GM21390 (cell line): ENCODE measurements around the gene PTPRU.
"Not testable (repeated sequence)": the region's sequence is repeated elsewhere in the genome, so short reads cannot be mapped to it uniquely, and the experiment has no call there.

ENCODE experiments used
- ATAC-seq: cut with Tn5 transposase; IDR thresholded peaks from one replicate; pipeline ENCODE4 v1.9.1; 2021; ENCODE audit not compliant: unreplicated experiment

The PTPRU gene

DNA sequence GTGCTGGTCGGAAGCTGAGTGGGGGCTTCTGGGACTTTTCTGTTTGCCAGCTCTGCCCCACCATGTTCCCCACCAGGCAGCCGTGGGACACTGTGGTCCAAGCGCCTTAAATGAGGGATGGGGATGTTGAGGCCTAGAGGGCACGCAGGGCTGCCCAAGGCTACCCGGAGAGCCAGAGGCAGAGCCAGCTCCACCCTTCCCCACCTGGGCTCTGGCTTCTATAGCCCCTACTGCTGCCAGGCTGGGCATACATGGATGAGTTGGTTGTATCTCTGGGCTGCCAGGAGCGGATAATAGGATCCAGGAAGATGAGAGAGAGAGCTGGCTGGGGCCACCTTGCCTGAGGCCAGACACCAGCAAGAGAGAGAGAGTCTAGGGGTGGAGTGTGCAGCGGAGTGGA is 49.4 kb downstream of the PTPRU start:
- no peak for ATAC-seq

DNA sequence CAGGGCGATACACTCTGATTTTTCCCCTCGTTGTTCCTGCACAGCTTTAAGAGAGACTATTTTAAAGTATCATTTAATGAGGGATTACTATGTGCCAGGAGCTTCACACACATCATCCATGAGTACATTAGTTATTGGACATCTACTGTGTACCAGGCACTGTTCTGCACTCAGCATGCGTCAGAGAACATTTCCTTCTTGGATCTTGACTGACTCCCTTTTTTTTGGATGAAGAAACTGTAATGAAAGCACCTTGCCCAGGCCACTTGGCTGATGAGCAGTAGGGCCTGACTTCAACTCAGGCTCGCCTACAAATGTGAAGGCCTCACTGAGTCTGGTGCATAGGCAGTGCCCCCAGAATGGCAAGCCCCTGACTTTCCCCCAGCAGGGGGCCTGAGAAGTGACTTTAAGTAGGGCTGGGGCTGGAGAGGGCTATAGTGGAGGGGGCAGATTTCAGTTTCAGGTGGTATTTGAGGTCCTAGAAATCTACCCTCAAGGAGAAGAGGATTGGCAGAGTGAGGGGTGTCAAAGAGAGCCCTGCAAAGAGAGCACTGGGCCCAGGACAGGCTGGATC is 50.0 kb downstream of the PTPRU start:
- no peak for ATAC-seq

DNA sequence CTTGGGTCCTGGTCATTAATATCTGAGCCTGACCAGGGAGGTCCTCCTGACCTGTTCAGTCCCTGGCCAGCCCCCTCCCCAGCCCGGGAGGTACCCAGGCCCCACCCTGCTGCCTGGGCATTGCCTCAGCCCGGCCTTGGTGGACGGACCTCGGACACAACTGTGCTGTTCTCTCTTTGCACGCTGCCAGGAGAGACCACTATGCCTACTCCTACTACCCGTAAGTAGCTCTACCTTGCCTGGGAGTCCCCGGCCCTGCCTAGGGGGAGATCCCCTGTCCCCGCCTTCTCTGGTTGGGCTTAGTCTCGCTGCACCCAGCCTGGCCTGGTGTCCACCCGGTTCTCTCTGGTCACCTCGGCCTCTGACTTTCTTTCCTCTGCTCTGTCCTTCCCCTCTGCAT is 53.2 kb downstream of the PTPRU start:
- ATAC-seq, result no peak

DNA sequence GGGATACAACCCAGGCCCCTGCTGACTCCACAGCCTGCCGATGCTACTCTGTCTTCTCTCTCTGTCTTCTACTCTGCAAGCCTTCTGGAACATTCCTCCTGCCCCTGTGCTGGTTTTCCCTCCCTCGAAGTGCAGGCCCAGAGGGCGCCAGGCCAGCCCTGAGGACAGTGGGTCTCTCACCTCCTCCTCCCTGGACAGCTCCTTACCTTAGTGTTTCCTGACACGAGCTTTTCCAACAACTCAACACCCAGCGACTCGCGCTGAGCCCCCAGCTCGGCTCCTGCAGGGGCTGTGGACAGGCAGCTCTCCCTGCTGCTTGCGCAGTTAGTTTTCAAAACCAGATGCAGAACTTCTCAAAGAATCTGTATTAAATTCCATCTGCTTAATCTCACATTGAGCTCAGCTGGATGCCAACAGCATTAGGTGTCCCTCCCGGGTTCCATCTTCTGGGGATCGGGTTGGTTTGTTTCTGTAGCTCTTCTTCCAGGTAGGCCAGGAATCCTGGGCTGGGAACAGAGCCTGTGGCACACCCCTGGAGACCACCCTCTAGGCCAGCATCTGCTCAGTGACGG is 54.2 kb downstream of the PTPRU start:
- ATAC-seq, result no peak

DNA sequence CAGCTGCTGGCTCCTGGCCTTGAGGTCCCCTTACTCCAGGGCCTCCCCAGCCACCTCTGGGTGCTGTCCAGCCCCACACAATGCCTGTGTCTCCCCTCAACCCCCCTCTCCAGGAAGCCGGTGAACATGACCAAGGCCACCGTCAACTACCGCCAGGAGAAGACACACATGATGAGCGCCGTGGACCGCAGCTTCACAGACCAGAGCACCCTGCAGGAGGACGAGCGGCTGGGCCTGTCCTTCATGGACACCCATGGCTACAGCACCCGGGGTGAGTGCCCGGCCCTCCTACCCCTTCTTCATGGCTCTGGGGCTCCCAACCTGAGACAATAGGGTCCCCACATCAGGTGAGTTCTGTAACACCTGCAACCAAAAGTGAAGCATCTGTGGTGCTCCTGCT is 55.4 kb downstream of the PTPRU start:
- ATAC-seq, result no peak

DNA sequence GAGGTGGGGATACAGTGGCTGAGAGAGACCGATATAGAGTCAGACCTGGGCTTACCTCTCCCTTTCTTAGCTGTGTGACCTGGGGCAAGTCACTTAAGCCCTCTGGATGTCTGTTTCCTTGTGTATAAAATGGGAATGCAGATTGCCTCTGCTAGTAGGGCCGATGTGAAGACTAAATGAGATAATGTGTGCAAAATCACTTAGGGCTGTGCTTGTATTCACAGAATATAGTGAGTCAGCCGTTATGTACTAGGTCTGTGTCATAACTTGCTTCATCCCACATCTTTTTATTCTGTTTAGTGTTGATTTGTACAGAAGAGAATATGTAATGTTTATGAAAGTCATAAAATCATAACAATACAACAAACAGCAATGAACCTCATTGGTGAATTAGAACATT is 56.0 kb downstream of the PTPRU start:
- ATAC-seq, result no peak

DNA sequence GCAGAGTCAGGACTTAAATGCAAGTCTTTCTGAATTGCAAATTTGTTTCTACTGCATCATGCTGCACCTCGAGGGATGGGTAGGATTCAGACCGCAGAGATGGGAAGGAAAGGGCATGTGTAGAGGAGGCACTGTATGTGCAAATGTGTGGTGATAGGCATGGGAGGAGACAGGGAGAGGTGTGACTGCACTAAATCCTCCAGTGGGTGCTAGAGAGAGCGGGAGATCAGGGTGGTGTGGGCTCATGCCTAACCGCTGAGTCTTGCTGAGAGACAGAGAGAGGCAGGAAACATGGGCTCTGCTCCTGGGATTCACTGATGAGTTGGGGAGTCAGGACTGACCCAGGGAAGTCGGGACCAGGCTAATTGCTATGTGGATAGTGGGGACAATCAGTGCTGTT is 61.1 kb downstream of the PTPRU start:
- no peak for ATAC-seq

DNA sequence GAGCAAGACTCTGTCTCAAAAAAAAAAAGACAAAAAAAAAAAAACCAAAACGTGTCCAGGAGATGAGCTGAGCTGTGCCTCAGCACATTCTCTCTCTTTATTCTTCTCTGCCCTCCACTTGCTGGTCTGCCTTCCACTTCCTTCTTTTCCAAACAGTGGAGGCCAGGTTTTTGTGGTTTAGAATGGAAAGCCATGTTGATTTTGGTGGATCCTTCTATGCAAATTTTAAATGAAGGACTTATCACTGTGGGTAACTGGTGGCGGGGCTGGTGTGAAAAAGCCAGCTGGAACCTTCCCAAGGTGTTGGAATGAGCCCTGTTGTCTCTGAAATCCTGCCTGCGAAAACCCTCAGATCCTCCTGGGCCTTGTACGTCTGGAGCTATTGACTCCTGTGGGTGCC is 61.9 kb downstream of the PTPRU start:
- ATAC-seq, result no peak

DNA sequence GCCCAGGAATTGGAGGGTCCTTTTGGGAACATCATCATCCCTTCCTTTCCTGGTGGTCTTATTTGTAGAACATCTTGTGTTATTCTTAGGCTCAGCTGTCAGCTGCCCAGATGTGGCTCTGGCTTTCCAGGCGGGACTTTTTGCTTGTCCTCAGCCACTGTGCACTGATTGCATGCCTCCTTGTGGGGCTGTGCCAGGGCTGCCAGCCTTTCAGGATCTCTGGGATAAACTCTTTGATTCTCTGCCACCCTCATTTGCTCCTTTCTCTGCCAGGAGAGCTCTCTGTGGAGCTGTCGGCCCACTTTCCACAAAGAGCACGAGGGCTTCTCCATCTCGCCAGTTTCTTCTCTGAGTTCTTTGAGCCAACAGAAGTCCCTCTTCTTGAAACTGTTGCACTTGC is 63.1 kb downstream of the PTPRU start:
- no peak for ATAC-seq

DNA sequence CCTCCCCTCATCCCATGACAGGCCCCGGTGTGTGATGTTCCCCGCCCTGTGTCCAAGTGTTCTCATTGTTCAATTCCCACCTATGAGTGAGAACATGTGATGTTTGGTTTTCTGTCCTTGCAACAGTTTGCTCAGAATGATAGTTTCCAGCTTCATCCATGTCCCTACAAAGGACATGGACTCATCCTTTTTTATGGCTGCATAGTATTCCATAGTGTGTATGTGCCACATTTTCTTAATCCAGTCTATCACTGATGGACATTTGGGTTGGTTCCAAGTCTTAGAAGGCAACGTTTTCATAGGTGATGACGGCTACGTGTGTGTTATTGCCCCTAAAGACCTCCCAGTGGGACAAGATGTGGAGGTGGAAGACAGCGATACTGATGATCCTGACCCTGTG is 65.4 kb downstream of the PTPRU start:
- ATAC-seq, result not testable (repeated sequence)

DNA sequence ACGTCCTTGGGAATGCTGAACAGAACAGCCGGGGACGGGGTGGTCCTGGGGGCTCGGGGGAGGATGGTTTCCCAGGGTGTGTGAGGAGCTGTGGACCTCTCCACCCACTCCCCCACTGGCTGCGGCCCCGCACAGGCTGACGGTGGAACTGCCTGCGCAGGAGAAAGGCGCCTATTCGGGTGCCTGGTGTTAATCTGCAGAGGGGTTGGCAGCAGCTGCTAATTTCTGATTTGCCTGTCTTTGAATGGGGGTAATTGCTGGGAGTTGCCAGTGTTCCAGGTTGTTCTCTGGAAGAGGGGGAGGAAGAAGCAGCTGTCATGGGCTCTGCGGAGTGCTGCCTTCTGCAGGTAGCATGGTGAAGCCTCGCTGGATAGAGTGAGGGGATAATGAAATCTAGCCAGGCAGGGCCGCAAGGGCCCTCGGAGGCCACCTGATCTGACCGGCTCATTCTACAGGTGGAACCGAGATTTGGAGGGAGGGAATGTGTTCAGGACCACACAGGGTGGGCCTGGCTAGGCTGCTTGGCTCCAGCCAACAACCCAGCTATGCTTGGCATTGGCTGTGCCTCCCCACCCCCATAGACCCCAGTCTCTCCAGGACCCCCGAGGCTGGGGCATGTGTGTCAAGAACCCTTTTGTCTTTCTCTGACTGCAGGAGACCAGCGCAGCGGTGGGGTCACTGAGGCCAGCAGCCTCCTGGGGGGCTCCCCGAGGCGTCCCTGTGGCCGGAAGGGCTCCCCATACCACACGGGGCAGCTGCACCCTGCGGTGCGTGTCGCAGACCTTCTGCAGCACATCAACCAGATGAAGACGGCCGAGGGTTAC is 67.1 kb downstream of the PTPRU start:
- ATAC-seq, result no peak

DNA sequence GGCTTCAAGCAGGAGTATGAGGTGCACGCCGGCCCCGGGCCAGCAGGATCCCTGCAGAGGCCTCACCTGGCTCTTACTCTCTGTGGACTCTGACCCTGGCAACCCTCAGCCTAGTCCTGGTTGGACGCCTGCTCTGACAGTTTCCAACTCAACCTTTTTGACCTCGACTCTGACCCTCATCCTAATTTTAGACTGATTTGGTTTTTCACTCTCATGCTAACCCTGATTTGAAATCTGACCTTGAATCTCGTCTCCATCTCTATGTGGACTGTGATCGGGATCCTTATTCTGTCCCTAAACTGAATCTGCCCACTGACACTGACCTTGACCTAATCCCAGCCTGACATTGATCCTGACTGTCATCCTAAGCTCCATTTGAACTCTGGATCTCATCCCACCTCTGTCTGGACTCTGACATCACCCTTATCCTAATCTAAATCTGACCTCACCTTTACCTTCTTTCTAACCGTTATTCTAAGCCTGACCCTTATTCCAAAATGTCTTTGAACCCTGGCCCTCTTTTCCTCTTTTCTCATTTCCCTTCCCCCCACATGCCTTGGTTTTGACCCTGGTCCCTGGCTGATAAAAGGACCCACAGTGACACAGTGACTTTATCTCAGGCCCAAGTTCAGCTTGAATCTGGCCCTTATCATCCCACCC is 67.8 kb downstream of the PTPRU start:
- no peak for ATAC-seq

DNA sequence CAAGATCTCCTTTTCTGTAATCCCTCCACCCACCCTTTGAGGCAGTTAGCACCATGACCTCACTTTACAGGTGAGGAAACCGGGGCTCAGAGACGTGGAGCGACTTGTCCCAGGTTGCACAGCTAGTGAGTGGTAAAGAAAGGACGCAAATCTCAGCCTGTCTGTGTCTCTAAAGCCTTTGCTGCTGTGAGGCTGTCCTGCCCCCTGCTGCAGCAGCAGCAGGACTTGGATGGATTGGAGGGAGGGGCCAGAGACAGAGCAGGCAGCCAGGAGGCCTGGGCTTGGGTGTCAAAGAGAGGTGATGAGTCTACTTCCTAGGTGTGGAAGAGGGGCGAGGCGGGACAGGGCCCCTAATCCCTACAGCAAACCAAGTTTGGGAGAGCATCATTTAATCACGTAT is 69.6 kb downstream of the PTPRU start:
- no peak for ATAC-seq

DNA sequence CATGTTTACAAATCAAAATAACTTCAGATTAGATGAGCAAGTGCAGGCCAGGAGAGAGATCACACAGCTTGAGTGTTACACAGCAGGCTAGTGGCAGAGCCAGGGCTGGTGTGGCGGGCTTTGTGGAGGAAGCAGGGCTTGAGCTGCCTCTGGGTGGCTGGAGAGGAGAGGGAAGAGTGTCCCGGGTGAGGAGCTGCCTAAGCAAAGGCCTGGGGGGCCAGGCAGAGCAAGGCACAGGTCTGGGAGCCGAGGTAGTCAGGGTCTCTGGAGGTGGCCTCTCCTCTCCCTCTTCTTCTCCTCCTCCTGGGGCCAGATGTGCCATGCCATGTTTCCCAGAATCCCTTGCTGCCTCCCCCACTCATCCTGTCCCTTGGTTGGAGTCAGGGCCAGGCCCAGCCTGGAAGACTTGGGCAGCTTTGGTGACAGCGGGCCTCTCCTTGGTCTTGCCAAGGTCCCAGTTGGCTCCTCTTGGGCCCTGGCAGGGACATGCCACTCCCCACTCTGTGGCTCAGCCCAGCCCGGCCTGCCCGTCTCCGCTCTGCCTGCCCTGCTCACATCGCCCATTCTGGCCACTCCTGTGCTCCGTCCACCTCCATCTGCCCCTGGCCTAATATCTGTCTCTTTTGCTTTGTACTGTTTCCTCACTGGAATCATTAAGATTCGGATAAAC is 70.3 kb downstream of the PTPRU start:
- no peak for ATAC-seq

DNA sequence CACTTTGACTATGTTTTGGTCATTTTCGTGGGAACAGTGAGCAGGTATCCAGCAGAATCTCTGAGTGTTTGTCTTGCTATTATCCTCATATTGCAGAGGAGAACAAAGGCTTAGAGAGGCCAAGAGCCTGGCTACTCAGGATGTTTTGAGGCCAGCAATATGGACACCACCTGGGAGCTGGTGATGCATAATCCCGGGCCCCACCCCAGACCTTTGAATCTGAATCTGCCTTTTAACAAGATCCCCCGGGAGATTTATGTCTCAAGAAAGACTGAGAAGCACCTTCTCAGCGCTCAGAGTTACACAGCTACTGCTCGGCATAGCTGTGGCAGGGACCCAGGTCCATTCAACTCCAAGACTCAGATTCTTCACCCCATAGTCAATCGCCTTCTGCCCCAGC is 72.8 kb downstream of the PTPRU start:
- no peak for ATAC-seq

DNA sequence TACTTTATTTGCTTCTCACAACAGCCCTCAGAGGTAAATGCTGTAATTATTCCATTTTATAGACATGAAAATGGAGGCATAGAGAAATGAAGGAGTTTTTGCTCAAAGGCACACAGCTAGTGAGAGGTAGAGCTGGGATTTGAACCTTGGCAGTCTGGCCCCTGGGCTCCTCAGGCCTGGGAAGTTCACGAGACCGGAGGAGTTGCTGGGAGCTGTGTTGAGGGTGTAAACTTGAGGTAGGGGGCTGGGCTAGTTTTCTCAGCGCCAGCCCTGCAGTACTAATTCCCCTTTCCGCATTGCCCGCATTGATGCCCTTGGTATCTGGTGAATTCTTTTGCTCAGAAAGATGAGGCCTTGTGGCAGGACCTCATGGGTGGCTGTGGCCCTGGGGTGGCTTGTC is 73.3 kb downstream of the PTPRU start:
- ATAC-seq, result no peak

DNA sequence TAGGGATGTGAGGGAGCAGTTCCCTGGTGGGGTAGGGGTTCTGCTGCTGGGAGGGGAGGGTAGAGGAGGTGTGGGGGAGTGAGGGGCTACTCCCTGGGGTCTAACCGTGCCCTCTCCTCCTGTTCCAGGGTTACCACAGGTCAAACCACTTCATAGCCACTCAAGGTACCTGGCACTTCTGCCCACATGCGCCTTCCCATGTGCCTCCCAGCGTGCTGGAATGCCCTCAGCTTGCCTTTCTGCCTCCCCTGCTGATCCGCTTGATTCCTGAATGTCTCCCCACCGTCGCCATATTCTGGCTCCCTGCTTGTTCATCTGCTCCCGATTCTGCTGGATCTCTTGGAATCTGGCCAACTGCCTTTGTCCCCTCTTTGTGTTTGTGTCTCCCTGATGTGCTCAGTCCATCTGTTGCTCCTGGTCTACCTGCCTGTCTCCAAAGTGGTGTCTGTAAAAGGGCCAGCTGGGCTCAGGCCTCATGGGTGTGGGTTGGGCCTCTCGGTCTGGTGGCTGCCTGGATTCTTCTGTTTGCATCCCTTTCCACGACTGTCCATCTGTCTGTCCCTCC is 74.4 kb downstream of the PTPRU start:
- no peak for ATAC-seq

DNA sequence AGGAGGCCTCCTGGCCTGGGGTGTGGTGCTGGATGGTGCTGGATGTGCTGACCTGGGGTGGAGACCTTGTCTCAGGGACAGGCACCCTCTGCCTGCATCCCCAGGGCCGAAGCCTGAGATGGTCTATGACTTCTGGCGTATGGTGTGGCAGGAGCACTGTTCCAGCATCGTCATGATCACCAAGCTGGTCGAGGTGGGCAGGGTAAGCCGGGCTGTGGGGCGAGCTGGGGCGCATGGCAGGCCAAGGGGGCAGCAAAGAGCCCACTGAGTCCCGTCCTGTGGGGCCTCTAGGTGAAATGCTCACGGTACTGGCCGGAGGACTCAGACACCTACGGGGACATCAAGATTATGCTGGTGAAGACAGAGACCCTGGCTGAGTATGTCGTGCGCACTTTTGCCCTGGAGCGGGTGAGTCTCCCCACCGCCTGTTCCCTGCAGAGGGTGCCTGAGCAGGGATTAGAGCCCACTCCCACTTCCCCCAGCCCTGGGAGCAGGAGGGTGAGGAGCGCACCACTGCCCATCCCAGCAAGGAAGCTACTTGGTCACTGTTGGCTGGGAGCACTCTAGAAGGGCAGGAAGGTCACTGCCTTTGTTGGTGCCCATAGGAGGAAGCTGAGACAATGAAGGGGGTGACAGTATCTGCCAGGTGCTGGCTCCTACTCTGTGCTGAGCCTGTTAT is 75.2 kb downstream of the PTPRU start:
- ATAC-seq, result no peak

DNA sequence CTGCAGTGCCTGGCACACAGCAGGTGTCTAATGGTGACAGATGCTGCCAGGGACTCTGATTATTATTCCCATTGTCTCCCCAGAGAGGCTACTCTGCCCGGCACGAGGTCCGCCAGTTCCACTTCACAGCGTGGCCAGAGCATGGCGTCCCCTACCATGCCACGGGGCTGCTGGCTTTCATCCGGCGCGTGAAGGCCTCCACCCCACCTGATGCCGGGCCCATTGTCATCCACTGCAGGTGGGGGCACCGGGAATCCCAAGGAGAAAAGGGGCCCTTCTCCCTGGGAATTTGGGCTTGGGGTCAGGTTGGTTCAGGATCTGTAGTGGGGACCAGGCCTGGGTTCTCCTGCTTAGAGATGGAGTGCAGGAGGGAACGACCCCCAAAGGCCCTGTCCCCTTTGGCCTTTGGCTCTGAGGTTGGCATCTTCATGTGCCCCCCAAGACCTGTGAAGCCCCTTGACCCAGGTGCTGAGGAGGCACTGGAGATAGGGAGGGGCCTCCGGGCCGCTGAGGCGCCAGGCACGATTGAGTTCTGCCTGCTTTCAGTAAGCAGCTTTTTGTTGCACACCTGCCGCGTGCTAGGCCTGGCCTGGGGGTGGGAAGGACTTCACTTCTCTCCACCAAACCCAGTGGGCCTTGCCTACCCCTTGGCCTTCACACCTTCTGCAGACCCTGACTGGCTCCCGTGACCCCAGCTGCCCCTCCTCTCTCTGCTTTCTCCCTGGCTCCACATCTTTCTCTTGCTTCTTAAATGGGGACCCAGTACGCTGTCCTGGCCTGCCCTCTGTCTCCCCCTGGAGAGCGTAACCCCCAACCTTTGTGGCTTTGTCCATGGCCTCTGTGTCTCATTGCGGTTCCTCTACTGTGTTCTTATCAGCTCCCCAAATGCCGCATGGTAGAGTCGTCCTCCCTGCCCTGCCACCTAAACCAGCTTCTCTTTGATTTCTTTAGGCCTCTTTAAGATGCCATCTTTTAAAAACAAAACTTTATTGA is 76.4 kb downstream of the PTPRU start:
- ATAC-seq, result no peak
